ENCODE measurements around the gene KCND3. TPM values are rescaled to one million over a fixed set of nuclear protein-coding genes. Genes with fewer than 3 reads are reported as not detected.

KCND3 gene
- total and polyA plus RNA-seq, 2 of the 4 experiments (the other 2 are of a cell fraction) = under 0.01 to 0.03 TPM

DNA sequence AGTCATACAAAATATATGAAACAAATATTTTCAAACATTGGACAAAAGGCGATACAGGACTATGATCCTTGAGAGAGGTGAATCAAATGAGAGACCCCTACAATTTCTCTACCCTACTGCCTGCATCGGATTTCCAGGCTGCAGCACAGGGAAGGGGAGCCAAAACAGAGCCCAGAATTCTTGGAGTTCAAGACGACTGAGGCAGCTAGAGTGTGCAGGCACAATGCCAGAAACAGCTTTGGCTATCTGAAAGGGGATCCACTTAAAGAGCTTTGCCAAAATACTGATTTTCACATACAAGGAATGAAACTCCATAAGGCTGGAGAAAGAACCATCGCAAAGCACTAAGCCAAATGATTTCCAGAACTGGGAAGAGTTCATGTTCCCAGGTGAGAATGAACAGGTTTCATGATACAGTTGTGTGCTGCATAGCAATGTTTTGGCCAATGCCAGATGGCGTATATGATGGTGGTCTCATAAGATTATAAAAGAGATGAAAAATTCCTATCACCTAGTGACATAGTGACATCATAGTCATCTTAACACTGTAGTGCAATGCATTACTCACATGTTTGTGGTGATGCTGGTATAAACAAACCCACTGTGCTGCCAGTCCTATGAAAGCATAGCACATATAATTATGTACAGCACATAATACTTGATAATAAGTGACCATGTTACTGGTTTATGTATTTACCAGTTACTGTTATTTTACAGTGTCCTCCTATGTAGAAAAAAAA lies 77.5 kb downstream of the KCND3 start:
- Histone ChIP-seq H2BK5ac (ENCODE audit: low read depth, low read length, poor library complexity, severe bottlenecking) (no peak overlapping the region), H2BK120ac (ENCODE audit: low read depth, low read length) (no peak overlapping the region), H4K5ac (ENCODE audit: low read depth, low read length) (no peak overlapping the region), H3K9ac (ENCODE audit: low read depth, low read length) (no peak overlapping the region), H2BK20ac (ENCODE audit: low read depth, low read length) (no peak overlapping the region), H3K18ac (ENCODE audit: low read depth, low read length) (no peak overlapping the region), H4K20me1 (ENCODE audit: insufficient read depth, low read length) (no peaks in the 10 kb centered on the region), H3K4me3 (ENCODE audit: insufficient read depth, low read depth, low read length) (no peak overlapping the region), H2AK5ac (ENCODE audit: low read depth, low read length) (no peak overlapping the region), H3K9me1 (ENCODE audit: insufficient read depth, low read length) (no peaks in the 10 kb centered on the region), H3K9me3 (ENCODE audit: control insufficient read depth, insufficient read depth, low read length) (no peaks in the 10 kb centered on the region), H3K4me1 (ENCODE audit: control insufficient read depth, insufficient read depth, low read length) (no peaks in the 10 kb centered on the region), H3K4me2 (ENCODE audit: low read depth, low read length) (no peak overlapping the region), H2AFZ (replicated peaks; ENCODE audit: low read length, poor library complexity) (no peak overlapping the region), H4K91ac (ENCODE audit: insufficient read depth, low read depth, low read length) (no peak overlapping the region), H3K79me1 (ENCODE audit: low read depth in 1 of 2, low read length in 2 of 2) (no peaks in the 10 kb centered on the region), H2AK9ac (replicated peaks; ENCODE audit: low read depth, low read length, poor library complexity) (no peak overlapping the region), H3K56ac (ENCODE audit: extremely low read depth, insufficient read depth, low read length) (no peak overlapping the region), H3K36me3 (ENCODE audit: control insufficient read depth, insufficient read depth, low read length) (no peaks in the 10 kb centered on the region), H3K14ac (replicated peaks; ENCODE audit: low read depth, low read length) (no peak overlapping the region), H3K4ac (ENCODE audit: low read depth, low read length) (no peak overlapping the region), H3K27me3 (ENCODE audit: control insufficient read depth, insufficient read depth, low read length) (peaks cover 3% of the 10 kb centered on the region; the same call in 1 of the 2 replicates), H4K8ac (ENCODE audit: low read depth in 2 of 2, low read length in 2 of 2) (no peak overlapping the region), H3K27ac (ENCODE audit: insufficient read depth, low read length) (no peak overlapping the region), H2BK15ac (ENCODE audit: low read depth, low read length) (no peak overlapping the region), H3K23ac (ENCODE audit: low read depth, low read length) (no peak overlapping the region)
- ATAC-seq (ENCODE audit: low read depth) (peak; percentile 44; the same call in 1 of the 2 replicates), DNase-seq (peak; percentile 1)
- ChIA-PET CTCF (no interaction called here), POLR2A (ENCODE audit: unreplicated experiment) (no interaction called here)
- intact Hi-C loops (cut with micrococcal nuclease) (no loop called here), dilution Hi-C loops (cut with HindIII; ENCODE audit: low sequenced_read_pairs, unreplicated experiment) (no loop called here), in situ Hi-C loops (cut with MboI; ENCODE audit: low sequenced_read_pairs) (no loop called here)
- TF ChIP-seq SMC3 (IDR thresholded peaks at IDR 0.05; ENCODE audit: low read depth, low read length) (no peak), CEBPB (IDR thresholded peaks at IDR 0.05; ENCODE audit: low read depth, low read length) (no peak), MAFK (IDR thresholded peaks at IDR 0.05; ENCODE audit: low read depth, low read length) (no peak), NFE2L2 (IDR thresholded peaks at IDR 0.05; ENCODE audit: low read depth, low read length) (no peak), BHLHE40 (IDR thresholded peaks at IDR 0.05; ENCODE audit: low read depth, low read length) (no peak), CHD1 (IDR thresholded peaks at IDR 0.05; ENCODE audit: low read depth, low read length) (no peak), MAZ (IDR thresholded peaks at IDR 0.05; ENCODE audit: borderline replicate concordance, low read depth, low read length) (no peak), RAD21 (IDR thresholded peaks at IDR 0.05; ENCODE audit: low read length) (no peak), FOS (IDR thresholded peaks at IDR 0.05; ENCODE audit: low read depth, low read length) (no peak), RFX5 (IDR thresholded peaks at IDR 0.05; ENCODE audit: low read depth, low read length) (no peak)
- TF ChIP-seq, protein P1, sequence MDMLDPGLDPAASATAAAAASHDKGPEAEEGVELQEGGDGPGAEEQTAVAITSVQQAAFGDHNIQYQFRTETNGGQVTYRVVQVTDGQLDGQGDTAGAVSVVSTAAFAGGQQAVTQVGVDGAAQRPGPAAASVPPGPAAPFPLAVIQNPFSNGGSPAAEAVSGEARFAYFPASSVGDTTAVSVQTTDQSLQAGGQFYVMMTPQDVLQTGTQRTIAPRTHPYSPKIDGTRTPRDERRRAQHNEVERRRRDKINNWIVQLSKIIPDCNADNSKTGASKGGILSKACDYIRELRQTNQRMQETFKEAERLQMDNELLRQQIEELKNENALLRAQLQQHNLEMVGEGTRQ (IDR thresholded peaks at IDR 0.05; ENCODE audit: low read depth, low read length) = no peak
- no TSS peak for BruUV-seq (replicated peaks)
- WGBS, 2 experiments (ENCODE audit: extremely low coverage in 2 of 2, insufficient read length in 1 of 2) = no CpG with 5 or more reads among the region's 5 CpGs

Data from IMR-90 (cell line).